Measurements from ENCODE around the gene TMEM196.
A peak's percentile ranks its signal among the peaks of the same experiment; 100 is the strongest.

The TMEM196 gene

DNA sequence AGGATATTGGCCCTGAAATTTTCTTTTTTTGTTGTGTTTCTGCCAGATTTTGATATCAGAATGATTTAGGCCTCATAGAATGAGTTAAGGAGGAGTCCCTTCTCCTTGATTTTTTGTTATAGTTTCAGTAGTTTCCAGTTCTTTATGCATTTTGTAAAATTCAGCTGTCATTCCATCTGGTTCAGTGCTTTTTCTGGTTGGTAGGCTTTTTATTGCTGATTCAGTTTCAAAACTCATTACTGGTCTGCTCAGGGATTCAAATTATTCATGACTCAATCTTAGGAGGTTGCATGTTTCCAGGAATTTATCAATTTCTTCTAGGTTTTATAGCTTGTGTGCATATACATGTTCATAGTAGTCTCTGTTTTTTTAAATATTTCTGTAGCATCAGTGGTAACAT is 10.1 kb upstream of the TMEM196 start:
- TF ChIP-seq, protein P1, sequence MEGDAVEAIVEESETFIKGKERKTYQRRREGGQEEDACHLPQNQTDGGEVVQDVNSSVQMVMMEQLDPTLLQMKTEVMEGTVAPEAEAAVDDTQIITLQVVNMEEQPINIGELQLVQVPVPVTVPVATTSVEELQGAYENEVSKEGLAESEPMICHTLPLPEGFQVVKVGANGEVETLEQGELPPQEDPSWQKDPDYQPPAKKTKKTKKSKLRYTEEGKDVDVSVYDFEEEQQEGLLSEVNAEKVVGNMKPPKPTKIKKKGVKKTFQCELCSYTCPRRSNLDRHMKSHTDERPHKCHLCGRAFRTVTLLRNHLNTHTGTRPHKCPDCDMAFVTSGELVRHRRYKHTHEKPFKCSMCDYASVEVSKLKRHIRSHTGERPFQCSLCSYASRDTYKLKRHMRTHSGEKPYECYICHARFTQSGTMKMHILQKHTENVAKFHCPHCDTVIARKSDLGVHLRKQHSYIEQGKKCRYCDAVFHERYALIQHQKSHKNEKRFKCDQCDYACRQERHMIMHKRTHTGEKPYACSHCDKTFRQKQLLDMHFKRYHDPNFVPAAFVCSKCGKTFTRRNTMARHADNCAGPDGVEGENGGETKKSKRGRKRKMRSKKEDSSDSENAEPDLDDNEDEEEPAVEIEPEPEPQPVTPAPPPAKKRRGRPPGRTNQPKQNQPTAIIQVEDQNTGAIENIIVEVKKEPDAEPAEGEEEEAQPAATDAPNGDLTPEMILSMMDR (conservative IDR thresholded peaks at IDR 0.05; ENCODE audit: control insufficient read depth, insufficient read depth, low read depth, low read length), result no peak
- no peak for DNase-seq (ENCODE audit: low read depth)
- no peak overlapping the region for H3K4me3 ChIP-seq (ENCODE audit: control insufficient read depth, low read depth, low read length)

DNA sequence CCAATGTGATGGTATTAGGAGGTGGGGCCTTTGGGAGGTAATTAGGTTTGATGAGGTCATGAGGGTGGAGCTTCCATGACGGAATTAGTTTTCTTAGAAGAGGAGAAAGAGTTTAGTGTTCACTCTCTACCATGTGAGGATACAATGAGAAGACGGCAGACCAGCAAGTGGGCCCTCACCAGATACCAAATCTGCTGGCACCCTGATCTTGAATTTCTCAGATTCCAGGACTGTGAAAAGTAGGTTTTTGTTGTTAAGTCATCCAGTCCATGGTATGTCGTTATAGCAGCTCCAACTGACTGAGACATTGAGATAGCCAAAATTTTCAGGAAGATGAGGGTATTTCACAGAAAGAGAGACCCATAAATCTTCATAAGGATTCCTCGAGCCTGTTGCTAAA is 3.6 kb upstream of the TMEM196 start:
- TF ChIP-seq, protein P1 (conservative IDR thresholded peaks at IDR 0.05; ENCODE audit: control insufficient read depth, insufficient read depth, low read depth, low read length), result no peak
- no peak for DNase-seq (ENCODE audit: low read depth)
- H3K4me3 ChIP-seq (ENCODE audit: control insufficient read depth, low read depth, low read length), result no peak overlapping the region

GRCh38 chr7:19775578-19775977 is 2.2 kb upstream of the TMEM196 start:
- no peak for DNase-seq (ENCODE audit: low read depth)

DNA sequence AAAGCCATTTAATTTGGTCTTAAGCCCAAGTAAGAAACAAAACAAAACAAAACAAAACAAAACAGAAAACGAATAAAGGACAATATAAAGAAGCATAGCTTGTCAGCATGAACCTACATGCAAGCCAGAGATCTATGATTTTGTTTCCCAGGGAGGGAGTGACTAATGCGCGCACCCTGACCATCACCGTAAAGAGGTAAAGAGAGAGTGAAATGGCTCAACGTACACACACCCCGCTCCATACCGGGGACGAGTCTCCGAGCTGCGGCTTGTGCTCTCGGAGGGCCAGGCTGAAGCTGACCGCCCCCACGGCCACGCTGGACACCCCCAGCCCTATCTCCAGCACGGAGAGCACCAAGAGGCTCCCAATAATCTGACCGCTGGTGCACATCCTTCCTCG is 1.1 kb downstream of the TMEM196 start:
- no peak overlapping the region for H3K4me3 ChIP-seq (ENCODE audit: control insufficient read depth, low read depth, low read length)
- TF ChIP-seq, protein P1 (conservative IDR thresholded peaks at IDR 0.05; ENCODE audit: control insufficient read depth, insufficient read depth, low read depth, low read length), result no peak
- DNase-seq (ENCODE audit: low read depth), result no peak

More at GRCh38 chr7:19775578-19775977, 2.2 kb upstream of the TMEM196 start:
- TF ChIP-seq, protein P1 (conservative IDR thresholded peaks at IDR 0.05; ENCODE audit: control insufficient read depth, insufficient read depth, low read depth, low read length), result no peak
- no peak overlapping the region for H3K4me3 ChIP-seq (ENCODE audit: control insufficient read depth, low read depth, low read length)

DNA sequence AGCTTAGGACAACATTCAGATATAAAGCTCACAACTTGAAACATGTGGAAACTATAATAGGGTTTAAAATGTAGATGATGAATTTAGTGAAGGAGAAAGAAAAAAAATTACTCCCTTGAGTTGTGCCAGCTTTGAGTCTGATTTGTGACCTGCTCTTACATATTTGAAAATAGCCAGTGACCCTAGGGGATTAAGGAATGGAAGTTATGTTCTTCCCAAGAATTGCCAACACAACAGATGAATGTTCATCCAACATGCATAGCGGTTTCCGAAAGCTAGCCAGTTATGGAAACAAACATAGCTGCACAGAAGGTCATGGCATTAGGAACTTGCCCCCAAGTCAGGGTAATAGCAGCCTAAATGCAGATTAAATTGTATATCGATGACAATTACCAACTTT is 10.8 kb downstream of the TMEM196 start:
- TF ChIP-seq, protein P1 (conservative IDR thresholded peaks at IDR 0.05; ENCODE audit: control insufficient read depth, insufficient read depth, low read depth, low read length), result no peak
- no peak overlapping the region for H3K4me3 ChIP-seq (ENCODE audit: control insufficient read depth, low read depth, low read length)
- DNase-seq (ENCODE audit: low read depth), result peak; percentile 32

GRCh38 chr7:19754521-19755116 is 18.8 kb downstream of the TMEM196 start:
- TF ChIP-seq, protein P1 (conservative IDR thresholded peaks at IDR 0.05; ENCODE audit: control insufficient read depth, insufficient read depth, low read depth, low read length), result peak; percentile 70
- DNase-seq (ENCODE audit: low read depth), result peak; percentile 52
- no peak overlapping the region for H3K4me3 ChIP-seq (ENCODE audit: control insufficient read depth, low read depth, low read length)

GRCh38 chr7:19752020-19752419 is 21.4 kb downstream of the TMEM196 start:
- no peak for DNase-seq (ENCODE audit: low read depth)
- TF ChIP-seq, protein P1 (conservative IDR thresholded peaks at IDR 0.05; ENCODE audit: control insufficient read depth, insufficient read depth, low read depth, low read length), result no peak
- no peak overlapping the region for H3K4me3 ChIP-seq (ENCODE audit: control insufficient read depth, low read depth, low read length)
